Measurements from ENCODE around the gene MYCBP2.
"Not testable (repeated sequence)": the region's sequence is repeated elsewhere in the genome, so short reads cannot be mapped to it uniquely, and the experiment has no call there.

The MYCBP2 gene

GRCh38 chr13:77034881-77035280 is 292.0 kb downstream of the MYCBP2 start:
- no peak for DNase-seq (ENCODE audit: low read depth in 2 of 2, low spot score in 1 of 2)

- DNase-seq (ENCODE audit: low read depth in 2 of 2, low spot score in 1 of 2) = no peak
Observed at GRCh38 chr13:77033717-77034302, 293.1 kb downstream of the MYCBP2 start.

GRCh38 chr13:77031656-77032243 is 295.1 kb downstream of the MYCBP2 start:
- DNase-seq (ENCODE audit: low read depth in 2 of 2, low spot score in 1 of 2) = no peak

- DNase-seq (ENCODE audit: low read depth in 2 of 2, low spot score in 1 of 2) = no peak
Observed at GRCh38 chr13:77029436-77029835, 297.5 kb downstream of the MYCBP2 start.

GRCh38 chr13:77028202-77028601 is 298.7 kb downstream of the MYCBP2 start:
- DNase-seq (ENCODE audit: low read depth in 2 of 2, low spot score in 1 of 2) = no peak

- peak; percentile 47 to 63 for DNase-seq (ENCODE audit: low read depth in 2 of 2, low spot score in 1 of 2)
Observed at GRCh38 chr13:77026861-77027621, 299.9 kb downstream of the MYCBP2 start, which contains the start of gene FBXL3. TSS of gene FBXL3 (minus strand) at chr13:77027159. CDS start at chr13:77021860, 5,299 bp downstream.

GRCh38 chr13:77026255-77026860 is 300.5 kb downstream of the MYCBP2 start:
- peak; percentile 38 to 62 for DNase-seq (ENCODE audit: low read depth in 2 of 2, low spot score in 1 of 2)

- DNase-seq (ENCODE audit: low read depth in 2 of 2, low spot score in 1 of 2) = no peak
Observed at GRCh38 chr13:77022341-77022740, 304.6 kb downstream of the MYCBP2 start.

GRCh38 chr13:77019756-77020155 is 307.1 kb downstream of the MYCBP2 start:
- no peak for DNase-seq (ENCODE audit: low read depth in 2 of 2, low spot score in 1 of 2)

GRCh38 chr13:77016888-77017623 is 309.8 kb downstream of the MYCBP2 start:
- DNase-seq (ENCODE audit: low read depth in 2 of 2, low spot score in 1 of 2) = no peak

GRCh38 chr13:77016251-77016812 is 310.6 kb downstream of the MYCBP2 start:
- no peak for DNase-seq (ENCODE audit: low read depth in 2 of 2, low spot score in 1 of 2)

- no peak for DNase-seq (ENCODE audit: low read depth in 2 of 2, low spot score in 1 of 2)
Observed at GRCh38 chr13:77014906-77015685, 311.8 kb downstream of the MYCBP2 start.

GRCh38 chr13:77013853-77014542 is 312.9 kb downstream of the MYCBP2 start:
- no peak for DNase-seq (ENCODE audit: low read depth in 2 of 2, low spot score in 1 of 2)

GRCh38 chr13:77009719-77010118 is 317.2 kb downstream of the MYCBP2 start:
- not testable (repeated sequence) for DNase-seq (ENCODE audit: low read depth in 2 of 2, low spot score in 1 of 2)

- no peak for DNase-seq (ENCODE audit: low read depth in 2 of 2, low spot score in 1 of 2)
Observed at GRCh38 chr13:77009011-77009410, 317.9 kb downstream of the MYCBP2 start.

GRCh38 chr13:77008337-77008736 is 318.6 kb downstream of the MYCBP2 start:
- not testable (repeated sequence) for DNase-seq (ENCODE audit: low read depth in 2 of 2, low spot score in 1 of 2)

- no peak for DNase-seq (ENCODE audit: low read depth in 2 of 2, low spot score in 1 of 2)
Observed at GRCh38 chr13:77002590-77003190, 324.2 kb downstream of the MYCBP2 start.

GRCh38 chr13:77001963-77002587 is 324.8 kb downstream of the MYCBP2 start:
- no peak for DNase-seq (ENCODE audit: low read depth in 2 of 2, low spot score in 1 of 2)

GRCh38 chr13:77001540-77001939 is 325.4 kb downstream of the MYCBP2 start:
- DNase-seq (ENCODE audit: low read depth in 2 of 2, low spot score in 1 of 2) = no peak

All from stimulated activated CD8-positive, alpha-beta memory T cell treated with anti-CD3 and anti-CD28 coated beads, Interleukin-4, amount 100 ng/mL, for 1 hour (primary cell).